SU-DHL-6 (cell line): ENCODE data around the gene EFCAB11.

Experiments used
- CTCF ChIP-seq: fragments of 200-600 bp; sonication (generic); IDR thresholded peaks from one replicate; pipeline ENCODE4 v1.5.1; 2017; ENCODE audit warnings: antibody characterized with exemption, mild to moderate bottlenecking, low read length, moderate library complexity; ENCODE audit not compliant: insufficient read depth, poor library complexity, severe bottlenecking
- EZH2phosphoT487 ChIP-seq: fragments of 200-600 bp; sonication (generic), shearing (Covaris generic); conservative IDR thresholded peaks from 2 replicates; pipeline ENCODE4 v1.6.1; 2018; ENCODE audit warnings: mild to moderate bottlenecking, antibody characterized with exemption, low read length, moderate library complexity, mixed read lengths

- TF ChIP-seq CTCF (no peak), EZH2phosphoT487 (no peak)
These were observed 179.4 kb downstream of the EFCAB11 start for GRCh38 chr14:89775151-89775550.
